Calu3 (cell line): ENCODE measurements around the gene SYP. TPM values are rescaled to one million over a fixed set of nuclear protein-coding genes. Genes with fewer than 3 reads are reported as not detected.

Experiments
- BruUV-seq: library from RNA; stranded (reverse); fragments of 400-500 nt; replicated peaks from 2 replicates; lab custom pipeline; 2021; lab: Mats Ljungman, UMichigan
- CTCF ChIA-PET: fragments of 300-600 bp; sonication (Branson Sonifier 250); formaldehyde crosslinking; loops from one replicate; lab custom pipeline; 2022; ENCODE audit warnings: antibody characterized with exemption; lab: Charles Lee
- DNase-seq: peaks from one replicate; pipeline ENCODE4 v3.0.0; 2022
- H3K27ac Mint-ChIP-seq: one replicate; pipeline ENCODE4 v1.8.0; 2022; ENCODE audit warnings: mixed read lengths; ENCODE audit not compliant: unreplicated experiment
- H3K27me3 Mint-ChIP-seq: one replicate; pipeline ENCODE4 v1.8.0; 2022; ENCODE audit warnings: mixed read lengths; ENCODE audit not compliant: unreplicated experiment
- H3K36me3 Mint-ChIP-seq: one replicate; pipeline ENCODE4 v1.8.0; 2022; ENCODE audit warnings: mild to moderate bottlenecking, moderate library complexity, mixed read lengths; ENCODE audit not compliant: insufficient read depth, unreplicated experiment
- H3K4me1 Mint-ChIP-seq: one replicate; pipeline ENCODE4 v1.8.0; 2022; ENCODE audit warnings: mild to moderate bottlenecking, low read depth, mixed read lengths; ENCODE audit not compliant: unreplicated experiment
- H3K4me3 Mint-ChIP-seq: one replicate; pipeline ENCODE4 v1.8.0; 2022; ENCODE audit warnings: mild to moderate bottlenecking, low read depth, moderate library complexity, mixed read lengths; ENCODE audit not compliant: unreplicated experiment
- H3K9me3 Mint-ChIP-seq: one replicate; pipeline ENCODE4 v1.8.0; 2022; ENCODE audit warnings: low read depth, mixed read lengths; ENCODE audit not compliant: unreplicated experiment
- intact Hi-C: fragments of 100-400 bp; cut with micrococcal nuclease; formaldehyde crosslinking; loops from one replicate; pipeline ENCODE4 v1.10.0; 2022; ENCODE audit not compliant: unreplicated experiment
- total RNA-seq: library from RNA; stranded (reverse); gene quantifications from 2 replicates; pipeline ENCODE4 v1.2.3, GENCODE V29; 2022
- TF ChIP-seq, protein P1 (sequence below): fragments of 200-600 bp; IDR thresholded peaks from one replicate; pipeline ENCODE4 v1.8.0; 2022; ENCODE audit warnings: antibody characterized with exemption; ENCODE audit not compliant: unreplicated experiment

Gene SYP
- total RNA-seq, 1 experiment from 2014 or later, result 2.7 TPM

DNA sequence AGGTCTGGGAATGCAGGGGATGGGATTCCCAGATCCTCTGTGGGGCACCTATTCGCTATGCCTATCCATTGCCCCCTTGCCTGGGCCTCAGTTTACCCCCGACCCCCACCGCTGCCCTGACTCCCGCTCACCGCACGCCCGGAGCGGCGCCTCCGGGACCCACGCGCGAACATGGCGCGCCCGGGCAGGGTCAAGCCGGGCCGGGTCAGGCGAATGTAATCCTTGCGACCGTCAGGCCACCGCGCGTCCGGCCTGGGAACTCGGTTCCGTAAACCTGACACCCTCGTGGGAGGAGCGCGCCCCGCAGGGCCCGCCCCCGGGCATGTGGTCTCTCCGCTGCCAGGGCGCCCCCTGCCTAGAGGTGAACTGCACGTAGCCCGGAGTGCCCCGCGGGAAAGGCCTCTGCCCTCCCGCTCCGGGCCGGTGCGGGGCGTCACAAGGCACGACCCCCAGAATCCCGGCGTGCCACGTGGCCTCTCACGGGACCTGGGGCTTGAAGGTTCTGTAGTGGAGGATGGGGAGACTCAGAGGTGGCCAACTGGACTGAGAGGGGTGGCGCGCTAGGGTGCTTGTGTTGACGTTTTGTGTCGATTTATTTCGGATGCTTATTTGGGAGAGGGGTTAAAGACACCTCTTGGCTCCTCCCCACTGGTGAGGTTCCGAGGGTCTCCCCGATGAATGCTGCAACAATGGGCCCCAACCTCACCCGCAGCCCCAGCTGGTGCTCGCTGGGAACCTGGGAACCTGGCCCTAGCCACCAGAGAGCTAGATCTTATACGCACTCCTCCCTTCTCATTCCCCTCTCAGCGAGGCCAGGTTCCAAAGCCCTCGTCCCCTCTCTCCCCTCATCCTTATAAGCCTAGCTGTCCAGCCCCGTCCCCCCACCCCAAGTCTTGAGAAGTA is 13.6 kb downstream of the SYP start, which contains the start of gene PRICKLE3:
Gene PRICKLE3, minus strand, starts transcription at position 249 of the 903 bp plus-strand sequence. Its CDS starts 76 bp downstream, at position 173.
- intact Hi-C loops, result no loop called here
- TF ChIP-seq, protein P1, sequence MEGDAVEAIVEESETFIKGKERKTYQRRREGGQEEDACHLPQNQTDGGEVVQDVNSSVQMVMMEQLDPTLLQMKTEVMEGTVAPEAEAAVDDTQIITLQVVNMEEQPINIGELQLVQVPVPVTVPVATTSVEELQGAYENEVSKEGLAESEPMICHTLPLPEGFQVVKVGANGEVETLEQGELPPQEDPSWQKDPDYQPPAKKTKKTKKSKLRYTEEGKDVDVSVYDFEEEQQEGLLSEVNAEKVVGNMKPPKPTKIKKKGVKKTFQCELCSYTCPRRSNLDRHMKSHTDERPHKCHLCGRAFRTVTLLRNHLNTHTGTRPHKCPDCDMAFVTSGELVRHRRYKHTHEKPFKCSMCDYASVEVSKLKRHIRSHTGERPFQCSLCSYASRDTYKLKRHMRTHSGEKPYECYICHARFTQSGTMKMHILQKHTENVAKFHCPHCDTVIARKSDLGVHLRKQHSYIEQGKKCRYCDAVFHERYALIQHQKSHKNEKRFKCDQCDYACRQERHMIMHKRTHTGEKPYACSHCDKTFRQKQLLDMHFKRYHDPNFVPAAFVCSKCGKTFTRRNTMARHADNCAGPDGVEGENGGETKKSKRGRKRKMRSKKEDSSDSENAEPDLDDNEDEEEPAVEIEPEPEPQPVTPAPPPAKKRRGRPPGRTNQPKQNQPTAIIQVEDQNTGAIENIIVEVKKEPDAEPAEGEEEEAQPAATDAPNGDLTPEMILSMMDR, result no peak
- peak; percentile 87 for DNase-seq
- H3K4me3 Mint-ChIP-seq, result peak within 1 kb of the TSS; percentile 86
- no TSS peak for BruUV-seq
- H3K36me3 Mint-ChIP-seq, result peaks cover 61% of the 10 kb centered on the region
- peaks cover 38% of the 10 kb centered on the region for H3K4me1 Mint-ChIP-seq
- peaks cover 6% of the 10 kb centered on the region for H3K27me3 Mint-ChIP-seq
- H3K9me3 Mint-ChIP-seq, result no peaks in the 10 kb centered on the region
- CTCF ChIA-PET, result no interaction called here
- H3K27ac Mint-ChIP-seq, result peak within 1 kb of the TSS; percentile 77

DNA sequence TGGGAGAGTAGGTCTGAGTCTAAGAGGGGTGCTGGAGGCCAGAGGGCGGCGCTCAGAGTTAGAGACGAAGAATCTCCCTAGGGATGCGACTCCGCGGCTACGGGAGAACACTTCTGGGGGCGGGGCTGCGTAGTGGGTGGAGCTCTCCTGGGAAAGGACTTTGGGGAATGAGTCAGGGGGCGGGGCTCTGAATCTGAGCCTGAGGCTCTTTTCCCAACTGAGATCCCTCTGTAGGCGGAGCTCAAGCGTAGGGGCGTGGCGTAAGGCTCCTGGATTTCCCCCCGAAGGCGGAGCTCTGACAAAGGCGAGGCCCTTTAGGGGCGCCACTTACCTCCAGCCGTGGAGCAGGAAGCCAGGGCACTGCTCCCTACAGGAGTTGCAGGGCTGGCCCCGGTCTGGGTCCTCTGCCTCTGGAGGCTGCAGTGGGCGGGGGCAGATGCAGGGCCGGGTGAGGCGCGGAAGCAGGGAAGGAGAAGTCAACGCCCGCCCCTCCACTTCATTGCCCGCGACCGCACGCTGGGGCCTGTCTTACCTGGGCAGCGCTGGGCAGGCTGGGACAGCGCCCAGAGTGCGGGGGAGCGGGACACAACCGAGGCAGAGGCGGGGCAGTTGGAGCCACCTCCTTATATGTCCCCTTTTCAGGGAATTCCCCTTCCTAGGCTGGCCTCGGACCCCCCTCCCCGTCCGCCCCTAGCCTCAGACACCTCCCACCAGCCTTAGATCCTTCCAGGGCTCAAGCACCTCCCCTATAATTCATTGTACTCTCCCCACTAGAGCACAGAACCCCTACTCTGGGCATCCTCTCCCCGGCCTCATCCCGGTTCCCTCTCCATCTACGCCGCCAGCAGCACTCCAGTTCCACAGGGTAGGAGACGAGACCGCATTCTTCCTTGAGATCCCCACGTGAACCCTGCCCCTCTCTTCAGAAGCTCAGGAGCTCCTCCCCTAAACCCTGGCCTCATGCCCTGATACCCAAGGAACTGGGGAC is 15.4 kb downstream of the SYP start:
- DNase-seq, result peak; percentile 93
- Mint-ChIP-seq H3K4me3 (peak overlapping the region; percentile 86), H3K36me3 (peaks cover 55% of the 10 kb centered on the region), H3K9me3 (no peaks in the 10 kb centered on the region), H3K27ac (peak overlapping the region; percentile 77), H3K4me1 (peaks cover 20% of the 10 kb centered on the region), H3K27me3 (no peaks in the 10 kb centered on the region)
- intact Hi-C loops, result no loop called here
- TF ChIP-seq, protein P1, result no peak
- BruUV-seq, result no TSS peak
- CTCF ChIA-PET, result interaction anchor here (1.0 to 1.8 kb wide), 2 partner anchors 18 to 29 kb away, joined by 4 to 11 read pairs; no protein-coding TSS in a partner anchor

GRCh38 chrX:49183701-49184281 is 16.2 kb downstream of the SYP start:
- peak overlapping the region; percentile 77 for H3K27ac Mint-ChIP-seq
- H3K27me3 Mint-ChIP-seq, result no peaks in the 10 kb centered on the region
- no TSS peak for BruUV-seq
- intact Hi-C loops, result no loop called here
- H3K4me3 Mint-ChIP-seq, result peak overlapping the region; percentile 86
- DNase-seq, result no peak
- CTCF ChIA-PET, result interaction anchor here (1.0 to 1.8 kb wide), 2 partner anchors 17 to 28 kb away, joined by 4 to 11 read pairs; no protein-coding TSS in a partner anchor
- TF ChIP-seq, protein P1, result no peak
- peaks cover 16% of the 10 kb centered on the region for H3K4me1 Mint-ChIP-seq
- H3K36me3 Mint-ChIP-seq, result peaks cover 58% of the 10 kb centered on the region
- H3K9me3 Mint-ChIP-seq, result no peaks in the 10 kb centered on the region

- Mint-ChIP-seq H3K9me3 (no peaks in the 10 kb centered on the region), H3K4me1 (peaks cover 37% of the 10 kb centered on the region), H3K27me3 (no peaks in the 10 kb centered on the region), H3K36me3 (peaks cover 64% of the 10 kb centered on the region), H3K4me3 (no peak overlapping the region), H3K27ac (no peak overlapping the region)
- CTCF ChIA-PET, result no interaction called here
- TF ChIP-seq, protein P1, result no peak
- no peak for DNase-seq
- intact Hi-C loops, result no loop called here
- BruUV-seq, result no TSS peak
Measured at GRCh38 chrX:49179358-49179757, 20.6 kb downstream of the SYP start.
